Heart left ventricle (tissue), 16 donors: ENCODE results near the gene GHR. TPM values are rescaled to one million over a fixed set of nuclear protein-coding genes. Genes with fewer than 3 reads are reported as not detected.
"Not testable (repeated sequence)": the region's sequence is repeated elsewhere in the genome, so short reads cannot be mapped to it uniquely, and the experiment has no call there.

Experiments used
- ATAC-seq, 4 donors: fragments of 200-7000 bp; cut with Tn5 transposase; one replicate each; pipeline ENCODE4 v1.9.1; 2020 to 2022; ENCODE audit warnings: moderate library complexity in 4 of 4, mild to moderate bottlenecking in 3 of 4, moderate number of reproducible peaks in 1 of 4
- DNase-seq, 5 donors: peaks; one replicate each; pipeline ENCODE4 v3.0.0-alpha.2; 2020
- H3K27ac ChIP-seq, 12 donors: fragments of 200-600 bp; sonication (generic) in 4 of 12; one replicate each; pipeline versions ENCODE4 v1.5.0 to v1.8.0; 2016 to 2022; ENCODE audit warnings: mild to moderate bottlenecking in 2 of 12
- H3K27me3 ChIP-seq, 9 donors: fragments of 200-600 bp; sonication (generic) in 2 of 9; one replicate each; pipeline versions ENCODE4 v1.5.1 to v1.8.0; 2016 to 2022; ENCODE audit warnings: mild to moderate bottlenecking in 3 of 9
- H3K36me3 ChIP-seq, 9 donors: fragments of 200-600 bp; sonication (generic) in 2 of 9; one replicate each; pipeline versions ENCODE4 v1.5.0 to v1.8.0; 2018 to 2022; ENCODE audit warnings: mild to moderate bottlenecking in 2 of 9
- H3K4me1 ChIP-seq, 12 donors: fragments of 200-600 bp; sonication (generic) in 4 of 12; one replicate each; pipeline versions ENCODE4 v1.5.0 to v1.8.0; 2016 to 2022; ENCODE audit warnings: mild to moderate bottlenecking in 3 of 12
- H3K4me3 ChIP-seq, 12 donors: fragments of 200-600 bp; sonication (generic) in 4 of 12; one replicate each; pipeline versions ENCODE4 v1.5.0 to v1.8.0; 2017 to 2022; ENCODE audit warnings: mild to moderate bottlenecking in 9 of 12, moderate library complexity in 4 of 12
- H3K9me3 ChIP-seq, 12 donors: fragments of 200-600 bp; sonication (generic) in 4 of 12; one replicate each; pipeline versions ENCODE4 v1.5.0 to v1.8.0; 2016 to 2022; ENCODE audit warnings: mild to moderate bottlenecking in 1 of 12
- CTCF ChIP-seq, 12 donors: fragments of 200-600 bp; sonication (generic) in 4 of 12; IDR thresholded peaks; one replicate each; pipeline versions ENCODE4 v1.5.0 to v1.8.0; 2018 to 2022; ENCODE audit warnings: antibody characterized with exemption in 12 of 12, mild to moderate bottlenecking in 5 of 12
- POLR2A ChIP-seq, 2 donors: fragments of 450-650 bp; IDR thresholded peaks; one replicate each; pipeline ENCODE4 v1.6.1; 2017; ENCODE audit warnings: antibody characterized with exemption in 2 of 2, mild to moderate bottlenecking in 2 of 2, moderate library complexity in 2 of 2
- WGBS, 4 donors: extraction: QIAGEN DNeasy Blood & Tissue Kit in 2 of 4; methylation state at CpG; one replicate each; pipeline versions ENCODE4 v1.1.5 to v1.1.7; 2013 to 2018; 5-methylcytosine and 5-hydroxymethylcytosine counted together
- intact Hi-C, 10 donors: fragments of 100-400 bp; cut with DNase I; formaldehyde crosslinking; loops; one replicate each; pipeline versions ENCODE4 v1.11.1 to v1.14.2; 2022
- polyA plus RNA-seq, 2 donors: library from polyadenylated mRNA; stranded (reverse); fragments of 200-250 nt; gene quantifications; one replicate each; pipeline ENCODE4 v1.2.3, GENCODE V29; 2013
- total RNA-seq, 9 donors: library from RNA; depleted of rRNA in 2 of 9; stranded (reverse); fragments of >200 nt in 2 of 9; fragmentation: NEBNext Ultra II Directional in 3 of 9; extraction: Animal tissue kit (Norgen Biotek cat#: 25700) in 3 of 9; gene quantifications; one replicate each; pipeline versions ENCODE4 v1.1.0 to v1.2.4, GENCODE V29; 2016 to 2023
- donor health status: ischemic (EF 13 %, LVEDD 7.1; RV severe dilation, severe dysfunction).
- donor health status: healthy with polysubstance abuse.
- donor health status: DM: no; HTN: yes; CAD: no.
- donor health status: DM: no; HTN: no; CAD: no.
- donor health status: ischemic (EF 25% LVEDD 6.9; RV normal size, moderate dysfunction).
- donor health status: ischemic (EF 25% LVEDD 5.7; RV mildly dilated, moderate dysfunction).
- donor health status: healthy.
- donor health status: DM: yes; HTN: yes; CAD: no.
- donor health status: ischemic (EF 35%, LVEDD 5.7; RV mildly dilated, moderate dysfunction).
- donor health status: nonischemic (EF 11% LVEDD 7.7; RV severe dilation, severe dysfunction).
- donor health status: DM: yes; HTN: yes; CAD: no.
- donor health status: PGD.
- donor health status: ischemic (EF 29% LVEDD 5.4; RV normal size, mild dysfunction).
- donor health status: nonischemic (EF 23%, LVEDD 6.1; RV moderate dilation, normal function).

Gene GHR
- total and polyA plus RNA-seq, 11 donors = 3.4 to 23.2 (median 11.3) TPM

- Histone ChIP-seq H3K36me3 (no peaks in the 10 kb centered on the region), H3K27ac (no peak overlapping the region), H3K4me1 (peaks cover 0 to 29% (median 14%) of the 10 kb centered on the region in 12 donors), H3K9me3 (no peaks in the 10 kb centered on the region), H3K27me3 (no peaks in the 10 kb centered on the region), H3K4me3 (peak overlapping the region in 8 of 12 donors; percentile 1 to 47 (median 26))
- intact Hi-C loops = loop anchor here in 9 of 10 donors (5.0 to 10.0 kb wide), 8 partner anchors 62 to 802 kb away; partner anchors contain the start of gene GHR (in 6 of the 9)
- TF ChIP-seq POLR2A (IDR thresholded peaks at IDR 0.05) (no peak), CTCF (IDR thresholded peaks at IDR 0.05) (peak in 10 of 12 donors; percentile 10 to 63 (median 40))
- DNase-seq = no peak
- ATAC-seq = peak in 2 of 4 donors; percentile 49 to 64
Observed at GRCh38 chr5:42656651-42657015, 233.4 kb downstream of the GHR start.

- peaks cover 0 to 18% (median 10%) of the 10 kb centered on the region in 12 donors for H3K4me1 ChIP-seq
- not testable (repeated sequence) for H3K27me3 ChIP-seq, DNase-seq, H3K27ac ChIP-seq, ATAC-seq, H3K36me3 ChIP-seq, H3K4me3 ChIP-seq, H3K9me3 ChIP-seq
- 91 to 100% (median 98%) methylated on average over 3 to 10 of the region's 13 CpGs for WGBS, 4 donors
- intact Hi-C loops = loop anchor here in 9 of 10 donors (5.0 to 10.0 kb wide), 8 partner anchors 65 to 805 kb away; partner anchors contain the start of gene GHR (in 6 of the 9)
Observed at GRCh38 chr5:42659869-42660268, 236.6 kb downstream of the GHR start.

- intact Hi-C loops = no loop called here
- no peaks in the 10 kb centered on the region for H3K27me3 ChIP-seq
- DNase-seq (no peak), ATAC-seq (no peak)
- H3K4me3 ChIP-seq = no peak overlapping the region
- H3K36me3 ChIP-seq = no peaks in the 10 kb centered on the region
- H3K4me1 ChIP-seq = no peaks in the 10 kb centered on the region
- TF ChIP-seq CTCF (IDR thresholded peaks at IDR 0.05) (no peak), POLR2A (IDR thresholded peaks at IDR 0.05) (no peak)
- WGBS, 4 donors = 97 to 98% (median 98%) methylated on average over 3 of the region's 3 CpGs
- no peak overlapping the region for H3K27ac ChIP-seq
- H3K9me3 ChIP-seq = peaks cover 0 to 9% (median 0%) of the 10 kb centered on the region in 12 donors
Observed at GRCh38 chr5:42665857-42666256, 242.6 kb downstream of the GHR start.

- no peak overlapping the region for H3K27ac ChIP-seq
- intact Hi-C loops = no loop called here
- WGBS, 4 donors = 62 to 74% (median 70%) methylated on average over 3 of the region's 3 CpGs
Observed at GRCh38 chr5:42666869-42667268, 243.6 kb downstream of the GHR start.

More at GRCh38 chr5:42666869-42667268, 243.6 kb downstream of the GHR start:
- ATAC-seq (no peak), DNase-seq (no peak)
- no peak overlapping the region for H3K4me3 ChIP-seq
- TF ChIP-seq CTCF (IDR thresholded peaks at IDR 0.05) (no peak), POLR2A (IDR thresholded peaks at IDR 0.05) (no peak)
- H3K36me3 ChIP-seq = no peaks in the 10 kb centered on the region
- H3K4me1 ChIP-seq = no peaks in the 10 kb centered on the region
- H3K9me3 ChIP-seq = peaks cover 0 to 10% (median 0%) of the 10 kb centered on the region in 12 donors
- no peaks in the 10 kb centered on the region for H3K27me3 ChIP-seq
